ENCODE measurements around the gene GSG1L. TPM values are rescaled to one million over a fixed set of nuclear protein-coding genes. Genes with fewer than 3 reads are reported as not detected.

Gene GSG1L
- total RNA-seq, 1 experiment from 2014 or later: not detected

DNA sequence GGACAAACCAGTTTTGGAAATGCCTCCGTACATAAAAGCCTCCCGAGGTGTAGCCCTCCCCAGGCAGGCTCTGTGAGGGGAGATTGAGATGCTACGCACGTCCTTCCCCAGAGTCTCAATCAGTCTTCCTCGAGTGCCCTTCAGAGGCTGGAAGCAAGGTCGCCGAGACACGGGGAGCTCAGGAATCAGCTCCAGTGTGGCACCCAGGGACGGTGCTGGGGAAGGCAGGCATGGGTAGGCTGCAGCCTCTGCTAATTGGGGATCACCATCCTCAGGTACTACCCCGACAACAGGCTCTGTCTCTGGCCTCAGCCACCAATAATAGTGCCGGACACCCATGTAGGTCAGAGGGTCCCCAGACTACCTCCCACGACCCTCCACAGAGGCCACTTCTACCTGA is 28.1 kb upstream of the GSG1L start:
- no peak for DNase-seq (ENCODE audit: low read depth)

DNA sequence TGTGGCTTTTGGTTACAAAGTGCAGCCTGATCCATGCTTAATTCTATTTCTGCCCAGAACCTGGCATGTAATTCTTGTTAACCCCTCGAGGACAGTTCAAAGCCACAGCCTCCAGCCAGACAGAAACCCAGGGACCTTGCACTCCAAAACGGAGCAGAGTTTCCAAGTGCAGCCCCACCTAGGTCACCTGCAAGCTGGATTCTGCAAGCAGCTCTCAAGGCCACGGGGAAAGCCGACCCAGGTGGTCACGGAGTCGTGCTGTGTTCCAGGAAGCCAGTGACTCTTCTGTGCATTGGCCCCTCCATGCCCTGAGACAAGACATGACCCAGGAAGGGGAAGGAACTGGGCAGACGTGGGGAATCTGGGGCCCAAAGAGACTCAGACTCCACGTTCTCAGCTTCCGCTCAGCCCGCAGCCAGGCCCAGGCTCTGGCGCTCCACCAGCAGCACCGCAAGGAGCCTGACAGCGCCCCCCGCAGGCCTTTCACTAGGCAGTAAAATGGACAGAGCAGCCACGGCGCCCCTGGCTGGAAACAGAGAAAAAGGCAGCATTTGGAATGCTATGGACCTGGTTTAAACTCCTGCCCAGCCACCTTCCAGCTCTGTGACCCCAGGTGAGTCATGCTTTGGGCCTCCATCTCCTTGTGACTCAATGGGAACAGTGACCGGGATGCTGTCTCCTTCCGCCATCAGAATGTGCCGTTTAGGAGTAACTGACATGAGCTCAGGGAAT is 27.3 kb upstream of the GSG1L start:
- peak; percentile 32 for DNase-seq (ENCODE audit: low read depth)

DNA sequence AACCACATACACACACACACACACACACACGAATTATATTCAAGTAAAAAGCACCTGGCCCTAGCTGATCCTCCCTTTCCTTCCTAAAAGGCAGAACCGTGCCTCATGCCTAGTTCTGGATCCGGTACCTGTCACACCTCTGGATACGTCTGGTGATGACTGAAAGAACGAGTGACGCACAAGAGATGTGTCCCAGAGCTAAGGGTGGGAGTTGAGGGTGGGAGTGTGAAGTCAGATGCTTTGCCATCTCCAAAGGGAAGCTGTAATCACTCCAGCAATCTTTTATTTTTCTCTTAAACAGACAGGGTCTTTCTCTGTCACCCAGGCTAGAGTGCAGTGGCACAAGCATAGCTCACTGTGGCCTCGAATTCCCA is 26.5 kb upstream of the GSG1L start:
- no peak for DNase-seq (ENCODE audit: low read depth)

DNA sequence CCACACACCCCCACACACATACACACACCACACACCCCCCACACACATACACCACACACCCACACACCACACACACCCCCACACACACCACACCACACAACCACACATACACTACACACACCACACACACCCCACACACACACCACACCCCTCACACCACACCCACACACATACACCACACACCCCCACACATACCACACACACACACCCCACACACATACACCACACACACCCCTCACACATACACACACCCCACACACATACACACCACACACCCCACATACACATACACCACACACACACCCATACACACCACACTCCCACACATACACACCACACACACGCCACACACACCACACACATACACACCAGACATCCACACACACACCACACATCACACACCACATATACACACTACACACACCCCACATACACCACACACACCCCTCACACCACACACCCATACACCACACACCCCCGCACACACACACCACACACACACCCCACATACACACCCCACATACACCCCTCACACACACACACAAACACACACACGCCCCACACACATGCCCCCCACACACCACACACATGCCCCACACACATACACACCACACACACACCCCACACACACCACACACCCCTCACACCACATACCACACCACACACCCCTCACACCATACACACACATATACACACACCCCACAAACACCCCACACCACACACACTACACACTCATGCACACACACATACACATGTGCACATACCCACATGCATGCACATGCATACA is 25.9 kb upstream of the GSG1L start:
- no peak for DNase-seq (ENCODE audit: low read depth)

DNA sequence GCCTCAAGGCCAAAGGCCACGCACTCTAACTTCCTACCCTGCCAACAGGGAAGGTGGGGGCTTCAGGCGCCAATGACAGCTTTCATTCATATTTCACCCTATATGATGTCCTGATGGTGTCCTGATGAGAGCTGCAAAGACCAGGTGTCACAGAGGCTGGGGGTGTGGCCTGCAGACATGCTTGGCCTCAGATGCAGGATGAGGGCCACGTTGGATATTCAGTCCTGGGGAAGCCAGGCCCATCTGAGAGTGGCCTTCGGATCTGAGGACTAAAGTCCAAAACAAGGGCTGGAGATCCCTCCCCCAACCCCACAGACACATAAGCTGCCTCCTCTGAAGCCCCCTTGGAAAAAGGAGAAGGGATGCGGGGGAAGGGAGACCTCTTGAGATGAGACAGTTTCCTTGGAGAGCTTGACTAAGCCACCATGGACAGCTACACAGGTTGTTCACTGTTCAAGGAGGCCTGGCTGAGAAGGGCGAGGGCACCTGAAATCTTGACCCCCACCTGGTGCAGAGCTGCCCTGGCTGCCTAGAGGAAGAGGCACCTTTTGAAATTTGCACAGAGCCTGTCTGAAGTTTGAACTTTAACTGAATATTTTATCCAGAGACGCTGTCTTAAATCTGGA is 24.3 kb upstream of the GSG1L start:
- no peak for DNase-seq (ENCODE audit: low read depth)

DNA sequence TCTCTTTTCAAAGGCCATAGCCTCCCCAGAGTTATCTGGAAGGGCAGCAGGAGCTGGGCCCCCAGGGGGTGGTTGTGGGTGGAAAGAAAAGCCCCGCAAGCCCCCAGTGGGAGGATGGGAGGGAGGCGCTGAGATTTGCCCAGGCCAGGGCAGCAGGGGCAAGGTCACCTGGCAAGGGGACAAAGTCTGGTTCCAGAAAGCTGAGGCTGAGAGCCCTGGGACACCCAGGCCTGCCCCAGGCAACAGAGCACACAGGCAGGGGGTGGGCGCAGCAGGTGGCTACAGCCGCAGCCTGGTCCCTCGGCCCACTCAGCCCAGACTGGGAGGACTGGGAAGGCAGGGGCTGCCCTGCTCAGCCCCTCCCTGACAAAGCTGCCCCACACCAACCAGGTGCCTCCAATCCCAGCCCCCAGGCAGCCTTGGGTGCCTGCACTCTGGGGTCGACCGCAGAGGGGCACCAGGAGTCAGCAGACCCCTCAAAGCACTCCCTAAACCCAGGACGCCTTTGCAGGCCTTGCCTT is 23.7 kb upstream of the GSG1L start:
- no peak for DNase-seq (ENCODE audit: low read depth)

DNA sequence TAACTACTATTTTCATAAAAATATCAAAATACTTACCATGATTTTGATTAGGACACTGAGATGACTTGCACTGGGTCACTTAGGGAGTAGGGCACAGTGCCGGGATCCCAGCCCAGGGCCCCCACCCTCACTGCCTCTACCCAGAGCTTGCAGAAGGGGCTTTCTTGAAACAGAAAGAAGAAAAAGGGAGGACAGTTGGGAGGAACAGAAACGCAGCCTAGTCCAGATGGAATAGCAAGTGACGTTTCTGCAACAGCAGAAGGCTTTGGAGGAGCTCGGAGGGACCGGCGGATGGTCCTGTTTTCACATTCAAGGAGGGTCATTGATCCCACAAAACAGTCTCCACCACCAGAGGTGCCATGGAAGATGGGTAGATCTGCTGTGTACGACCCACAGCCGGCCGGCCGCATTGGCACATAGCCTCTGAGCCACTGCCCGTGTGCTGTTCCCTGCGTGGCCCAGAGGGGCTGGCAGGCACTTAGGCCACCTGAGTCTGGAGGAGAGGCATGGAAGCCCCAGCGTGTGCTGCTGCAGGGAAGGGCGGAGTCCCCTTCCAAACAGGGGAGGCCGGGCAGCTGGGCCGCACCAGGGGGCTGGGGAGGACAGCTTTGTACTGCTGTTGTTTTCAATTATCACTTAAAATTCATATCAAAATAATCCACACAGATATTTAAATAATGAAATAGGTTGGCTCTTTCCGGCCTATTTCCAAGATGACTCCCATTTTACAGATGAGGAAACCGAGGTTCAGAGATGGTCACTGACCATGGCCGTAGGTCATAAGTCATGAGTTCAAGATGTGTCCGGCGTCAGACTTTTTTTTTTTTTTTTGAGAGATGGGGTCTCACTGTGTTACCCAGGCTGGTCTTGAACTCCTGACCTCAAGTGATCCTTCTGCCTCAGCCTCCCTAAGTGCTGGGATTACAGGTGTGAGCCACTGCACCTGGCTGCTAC is 22.9 kb upstream of the GSG1L start:
- no peak for DNase-seq (ENCODE audit: low read depth)

DNA sequence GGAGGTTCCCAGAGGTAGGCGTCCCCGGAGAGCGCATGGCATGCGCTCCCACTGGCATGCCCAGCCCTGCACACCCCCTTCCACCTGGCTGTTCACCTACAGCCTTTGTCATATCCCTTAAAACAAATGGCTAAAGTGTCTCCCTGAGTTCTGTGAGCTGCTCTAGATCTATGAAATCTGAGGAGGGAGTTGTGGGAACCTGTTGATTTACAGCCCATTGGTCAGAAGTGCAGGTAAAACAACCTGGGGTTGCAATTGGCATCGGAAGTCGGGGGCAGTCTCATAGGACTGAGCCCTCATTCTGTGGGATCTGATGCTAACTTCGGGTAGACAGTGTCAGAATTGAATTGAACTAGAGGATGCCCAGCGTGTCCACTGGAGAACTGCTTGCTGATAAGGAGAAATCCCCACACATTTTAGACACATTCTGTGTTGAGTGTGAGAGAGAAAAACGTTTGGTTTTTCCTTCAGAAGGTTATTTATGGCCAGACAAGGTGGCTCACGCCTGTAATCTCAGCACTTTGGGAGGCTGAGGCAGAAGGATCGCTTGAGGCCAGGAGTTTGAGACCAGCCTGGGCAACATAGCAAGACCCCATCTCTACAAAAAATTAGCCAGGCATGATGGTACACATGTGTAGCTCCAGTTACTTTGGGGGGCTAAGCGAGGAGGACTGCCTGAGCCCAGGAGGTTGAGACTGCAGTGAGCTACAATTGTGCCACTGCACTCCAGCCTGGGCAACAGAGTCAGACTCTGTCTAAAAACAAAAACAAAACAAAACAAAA is 22.1 kb upstream of the GSG1L start:
- DNase-seq (ENCODE audit: low read depth): no peak

DNA sequence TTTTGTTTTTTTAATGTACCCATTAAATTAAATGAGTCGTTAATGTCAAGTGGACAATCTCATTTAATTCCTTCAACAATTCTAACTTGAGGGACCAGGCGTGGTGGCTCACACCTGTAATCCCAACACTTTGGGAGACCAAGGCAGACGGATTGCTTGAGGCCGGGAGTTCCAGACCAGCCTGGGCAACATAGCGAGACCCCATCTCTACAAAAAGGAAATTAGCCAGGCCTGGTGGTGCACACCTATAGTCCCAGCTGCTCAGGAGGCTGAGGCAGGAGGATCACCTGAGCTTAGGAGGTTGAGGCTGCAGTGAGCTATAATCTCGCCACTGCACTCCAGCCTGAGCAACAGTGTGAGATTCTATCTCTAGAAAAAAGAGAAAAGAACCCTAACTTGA is 20.7 kb upstream of the GSG1L start:
- DNase-seq (ENCODE audit: low read depth): no peak

- DNase-seq (ENCODE audit: low read depth): no peak
These were observed 19.1 kb upstream of the GSG1L start for GRCh38 chr16:28082624-28083023.

DNA sequence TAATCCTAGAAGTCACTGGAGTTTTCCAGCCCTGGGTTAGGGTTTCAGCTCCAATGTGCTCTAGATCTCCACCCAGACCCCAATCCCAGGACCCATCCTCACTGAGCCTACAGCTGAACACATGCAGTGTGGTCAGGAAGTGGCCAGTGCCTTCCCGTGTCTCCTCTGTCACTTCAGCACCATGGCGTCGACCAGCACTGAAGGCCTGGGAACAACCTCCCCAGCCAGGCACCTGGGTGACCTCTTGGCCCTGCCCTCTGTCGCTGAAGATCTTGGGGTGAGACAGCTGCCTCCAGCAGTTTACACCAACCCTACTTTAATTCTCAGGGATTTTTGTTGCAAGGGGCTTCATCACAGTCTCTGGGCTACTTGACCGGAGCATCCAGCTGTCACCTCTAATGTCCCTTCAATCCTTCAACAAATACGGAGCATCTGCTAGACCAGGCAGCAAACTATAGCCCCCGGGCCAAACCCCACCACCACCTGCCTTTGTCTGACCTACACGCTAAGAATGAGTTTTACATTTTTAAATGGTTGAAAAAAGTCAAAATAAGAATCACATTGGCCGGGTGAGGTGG is 18.0 kb upstream of the GSG1L start:
- no peak for DNase-seq (ENCODE audit: low read depth)

GRCh38 chr16:28078261-28078660 is 14.7 kb upstream of the GSG1L start:
- DNase-seq (ENCODE audit: low read depth): no peak

GRCh38 chr16:28073836-28074235 is 10.3 kb upstream of the GSG1L start:
- no peak for DNase-seq (ENCODE audit: low read depth)

DNA sequence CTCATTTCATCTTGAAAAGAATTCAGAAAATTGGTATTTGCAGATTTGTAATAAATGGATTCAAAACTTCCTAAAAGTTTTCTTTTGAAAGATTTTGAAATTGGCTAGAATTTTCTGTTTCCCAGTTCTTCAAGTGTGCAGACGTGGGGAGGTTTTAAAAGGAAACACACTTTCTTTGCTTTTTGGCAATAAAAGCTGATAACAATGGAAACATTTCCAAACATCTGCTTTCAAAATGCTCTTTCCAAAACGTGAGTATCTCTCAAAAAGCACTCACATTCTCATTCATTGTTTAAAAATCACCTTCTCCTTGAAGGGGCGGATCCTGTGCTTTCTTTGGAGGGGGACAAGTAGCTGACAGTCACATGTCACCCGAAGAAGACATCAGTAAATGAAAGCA is 8.6 kb upstream of the GSG1L start:
- DNase-seq (ENCODE audit: low read depth): no peak

DNA sequence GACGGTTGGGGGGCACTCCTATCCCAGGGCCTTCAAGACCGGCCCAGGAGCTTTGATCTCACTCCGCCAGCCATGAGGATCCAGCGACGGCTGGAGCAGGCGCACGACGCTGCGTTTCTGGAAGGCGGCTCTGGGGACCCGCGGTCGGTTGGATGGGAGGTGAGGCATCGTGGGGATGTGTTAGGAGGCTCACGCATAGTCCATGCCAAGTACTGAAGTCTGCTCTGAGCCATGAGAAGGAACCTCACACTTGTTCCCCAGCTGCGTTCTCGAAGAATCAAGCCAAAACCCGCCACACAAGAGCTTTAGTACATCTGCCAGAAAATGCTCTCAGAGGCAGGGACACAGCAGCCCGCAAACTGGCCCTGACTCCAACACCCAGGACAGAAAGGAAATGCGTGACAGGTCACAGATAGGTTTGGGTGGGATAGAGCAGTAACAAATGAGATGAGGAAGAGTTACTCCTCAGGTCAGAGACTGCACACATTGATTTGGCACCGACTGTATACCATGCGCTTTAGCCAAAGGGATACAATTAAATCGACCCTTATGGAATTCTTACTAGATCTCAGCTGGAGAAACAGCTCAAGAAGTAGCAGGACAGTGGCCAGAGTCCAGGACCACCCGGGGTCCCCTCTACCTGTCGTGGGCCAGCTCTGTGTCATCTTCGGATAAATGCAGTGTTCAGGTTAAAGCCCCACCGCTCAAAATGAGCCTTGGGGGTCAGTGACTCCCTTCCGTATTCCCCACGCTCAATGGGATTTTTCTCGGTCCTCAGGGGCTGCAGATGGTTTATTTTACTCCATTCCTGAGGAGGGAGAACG is 6.7 kb upstream of the GSG1L start:
- no peak for DNase-seq (ENCODE audit: low read depth)

DNA sequence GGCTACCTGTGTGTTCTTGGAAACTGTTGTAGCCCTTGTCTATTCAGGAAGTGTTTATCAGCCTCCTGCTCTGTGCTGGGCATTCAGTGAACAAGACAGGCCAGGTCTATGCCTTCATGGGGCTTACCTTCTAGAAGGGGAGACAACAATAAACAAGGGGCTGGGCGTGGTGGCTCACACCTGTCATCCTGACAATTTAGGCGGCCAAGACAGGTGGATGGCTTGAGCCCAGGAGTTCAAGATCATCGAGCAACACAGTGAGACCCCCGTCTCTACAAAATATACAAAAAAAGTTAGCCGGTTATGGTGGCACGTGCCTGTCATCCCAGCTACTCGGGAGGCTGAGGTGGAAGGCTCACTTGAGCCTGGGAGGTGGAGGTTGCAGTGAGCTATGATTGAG is 5.5 kb upstream of the GSG1L start:
- DNase-seq (ENCODE audit: low read depth): no peak

- peak; percentile 66 for DNase-seq (ENCODE audit: low read depth)
These were observed 4.3 kb upstream of the GSG1L start for GRCh38 chr16:28067604-28068379.

GRCh38 chr16:28064706-28065249 is 1.3 kb upstream of the GSG1L start:
- no peak for DNase-seq (ENCODE audit: low read depth)

Measured in LHCN-M2 (cell line).